ENCODE measurements around the gene DISC1. TPM values are rescaled to one million over a fixed set of nuclear protein-coding genes. Genes with fewer than 3 reads are reported as not detected.

Gene DISC1
- total RNA-seq, 1 experiment from 2014 or later: 1.8 TPM

DNA sequence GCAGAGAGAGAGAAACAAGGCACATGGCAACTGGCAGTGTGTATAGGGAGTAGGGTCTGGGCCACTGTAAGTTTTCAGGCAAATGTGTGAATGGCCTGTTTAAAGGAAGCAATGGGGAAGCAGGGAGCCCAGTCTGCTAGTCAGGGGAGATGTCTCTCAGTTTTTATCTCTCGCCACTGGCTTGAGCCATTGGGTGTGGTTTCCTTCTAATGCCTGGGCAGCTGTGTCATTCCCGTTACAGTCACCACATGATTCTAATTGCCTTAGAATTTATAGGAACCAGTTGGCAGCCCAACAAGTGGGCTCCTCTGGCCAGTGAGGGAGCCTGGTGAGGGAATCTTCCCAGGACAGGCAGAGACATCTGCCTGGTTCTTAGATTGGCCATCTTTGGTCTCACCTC lies 182.4 kb downstream of the DISC1 start:
- no peaks in the 10 kb centered on the region for H3K27me3 ChIP-seq (replicated peaks; ENCODE audit: insufficient read depth, low read depth, low read length, poor library complexity)
- H3K27ac ChIP-seq (ENCODE audit: low read depth, low read length, poor library complexity, severe bottlenecking): no peak overlapping the region
- BruUV-seq (replicated peaks): no TSS peak
- no peaks in the 10 kb centered on the region for H3K4me1 ChIP-seq (ENCODE audit: insufficient read depth, low read length, poor library complexity, severe bottlenecking)
- POLR2A ChIA-PET (ENCODE audit: low non-redundant PET): no interaction called here
- TF ChIP-seq, protein P1, sequence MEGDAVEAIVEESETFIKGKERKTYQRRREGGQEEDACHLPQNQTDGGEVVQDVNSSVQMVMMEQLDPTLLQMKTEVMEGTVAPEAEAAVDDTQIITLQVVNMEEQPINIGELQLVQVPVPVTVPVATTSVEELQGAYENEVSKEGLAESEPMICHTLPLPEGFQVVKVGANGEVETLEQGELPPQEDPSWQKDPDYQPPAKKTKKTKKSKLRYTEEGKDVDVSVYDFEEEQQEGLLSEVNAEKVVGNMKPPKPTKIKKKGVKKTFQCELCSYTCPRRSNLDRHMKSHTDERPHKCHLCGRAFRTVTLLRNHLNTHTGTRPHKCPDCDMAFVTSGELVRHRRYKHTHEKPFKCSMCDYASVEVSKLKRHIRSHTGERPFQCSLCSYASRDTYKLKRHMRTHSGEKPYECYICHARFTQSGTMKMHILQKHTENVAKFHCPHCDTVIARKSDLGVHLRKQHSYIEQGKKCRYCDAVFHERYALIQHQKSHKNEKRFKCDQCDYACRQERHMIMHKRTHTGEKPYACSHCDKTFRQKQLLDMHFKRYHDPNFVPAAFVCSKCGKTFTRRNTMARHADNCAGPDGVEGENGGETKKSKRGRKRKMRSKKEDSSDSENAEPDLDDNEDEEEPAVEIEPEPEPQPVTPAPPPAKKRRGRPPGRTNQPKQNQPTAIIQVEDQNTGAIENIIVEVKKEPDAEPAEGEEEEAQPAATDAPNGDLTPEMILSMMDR (conservative IDR thresholded peaks at IDR 0.05; ENCODE audit: low read depth, low read length): no peak
- TF ChIP-seq EZH2 (IDR thresholded peaks at IDR 0.05; ENCODE audit: borderline replicate concordance, low read depth, low read length, poor library complexity, severe bottlenecking): no peak
- no peak for DNase-seq (ENCODE audit: low spot score)
- H3K9me3 ChIP-seq (ENCODE audit: low read depth, low read length, poor library complexity, severe bottlenecking): no peaks in the 10 kb centered on the region
- no peaks in the 10 kb centered on the region for H3K36me3 ChIP-seq (ENCODE audit: insufficient read depth, low read length, poor library complexity, severe bottlenecking)
- intact Hi-C loops (cut with micrococcal nuclease; ENCODE audit: unreplicated experiment): no loop called here
- CTCF ChIA-PET: no interaction called here
- no peak overlapping the region for H3K4me3 ChIP-seq (ENCODE audit: low read depth, low read length, poor library complexity, severe bottlenecking)

GRCh38 chr1:231810415-231810814 lies 183.8 kb downstream of the DISC1 start:
- DNase-seq (ENCODE audit: low spot score): no peak
- ChIA-PET CTCF (no interaction called here), POLR2A (ENCODE audit: low non-redundant PET) (no interaction called here)
- Histone ChIP-seq H3K27ac (ENCODE audit: low read depth, low read length, poor library complexity, severe bottlenecking) (no peak overlapping the region), H3K27me3 (replicated peaks; ENCODE audit: insufficient read depth, low read depth, low read length, poor library complexity) (no peaks in the 10 kb centered on the region), H3K4me1 (ENCODE audit: insufficient read depth, low read length, poor library complexity, severe bottlenecking) (no peaks in the 10 kb centered on the region), H3K36me3 (ENCODE audit: insufficient read depth, low read length, poor library complexity, severe bottlenecking) (no peaks in the 10 kb centered on the region), H3K4me3 (ENCODE audit: low read depth, low read length, poor library complexity, severe bottlenecking) (no peak overlapping the region), H3K9me3 (ENCODE audit: low read depth, low read length, poor library complexity, severe bottlenecking) (no peaks in the 10 kb centered on the region)
- TF ChIP-seq, protein P1 (conservative IDR thresholded peaks at IDR 0.05; ENCODE audit: low read depth, low read length): no peak
- no peak for TF ChIP-seq EZH2 (IDR thresholded peaks at IDR 0.05; ENCODE audit: borderline replicate concordance, low read depth, low read length, poor library complexity, severe bottlenecking)
- intact Hi-C loops (cut with micrococcal nuclease; ENCODE audit: unreplicated experiment): no loop called here
- no TSS peak for BruUV-seq (replicated peaks)

DNA sequence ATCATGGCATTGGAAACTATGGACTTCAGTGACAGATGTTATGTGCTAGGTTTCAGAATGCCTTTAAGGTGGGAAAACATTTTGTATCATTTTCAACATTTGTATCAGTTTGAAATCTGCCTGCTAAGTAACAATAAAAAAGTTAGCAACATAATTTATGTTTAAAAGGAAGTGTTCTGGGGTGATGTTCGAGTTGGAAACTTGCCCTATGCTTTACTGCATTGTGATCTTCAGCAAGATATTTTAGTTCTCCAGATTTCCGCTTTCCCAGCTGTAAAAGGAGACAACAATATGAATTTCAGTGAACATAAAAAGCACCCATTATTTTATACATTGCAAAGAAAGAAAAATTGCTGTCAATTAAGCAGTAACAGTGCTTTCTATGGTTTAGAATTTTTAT lies 187.4 kb downstream of the DISC1 start:
- Histone ChIP-seq H3K4me1 (ENCODE audit: insufficient read depth, low read length, poor library complexity, severe bottlenecking) (no peaks in the 10 kb centered on the region), H3K27ac (ENCODE audit: low read depth, low read length, poor library complexity, severe bottlenecking) (no peak overlapping the region), H3K4me3 (ENCODE audit: low read depth, low read length, poor library complexity, severe bottlenecking) (no peak overlapping the region), H3K9me3 (ENCODE audit: low read depth, low read length, poor library complexity, severe bottlenecking) (no peaks in the 10 kb centered on the region), H3K36me3 (ENCODE audit: insufficient read depth, low read length, poor library complexity, severe bottlenecking) (no peaks in the 10 kb centered on the region), H3K27me3 (replicated peaks; ENCODE audit: insufficient read depth, low read depth, low read length, poor library complexity) (no peaks in the 10 kb centered on the region)
- no peak for TF ChIP-seq EZH2 (IDR thresholded peaks at IDR 0.05; ENCODE audit: borderline replicate concordance, low read depth, low read length, poor library complexity, severe bottlenecking)
- TF ChIP-seq, protein P1 (conservative IDR thresholded peaks at IDR 0.05; ENCODE audit: low read depth, low read length): no peak
- ChIA-PET POLR2A (ENCODE audit: low non-redundant PET) (no interaction called here), CTCF (no interaction called here)
- DNase-seq (ENCODE audit: low spot score): no peak
- no TSS peak for BruUV-seq (replicated peaks)
- intact Hi-C loops (cut with micrococcal nuclease; ENCODE audit: unreplicated experiment): no loop called here
